ENCODE results near the gene NELFE. TPM values are rescaled to one million over a fixed set of nuclear protein-coding genes. Genes with fewer than 3 reads are reported as not detected.

NELFE gene
- total and polyA plus RNA-seq, 2 of the 13 experiments (the other 11 are each of a cell fraction or from before 2014, with no cell fraction given): 51.3 to 69.8 TPM

DNA sequence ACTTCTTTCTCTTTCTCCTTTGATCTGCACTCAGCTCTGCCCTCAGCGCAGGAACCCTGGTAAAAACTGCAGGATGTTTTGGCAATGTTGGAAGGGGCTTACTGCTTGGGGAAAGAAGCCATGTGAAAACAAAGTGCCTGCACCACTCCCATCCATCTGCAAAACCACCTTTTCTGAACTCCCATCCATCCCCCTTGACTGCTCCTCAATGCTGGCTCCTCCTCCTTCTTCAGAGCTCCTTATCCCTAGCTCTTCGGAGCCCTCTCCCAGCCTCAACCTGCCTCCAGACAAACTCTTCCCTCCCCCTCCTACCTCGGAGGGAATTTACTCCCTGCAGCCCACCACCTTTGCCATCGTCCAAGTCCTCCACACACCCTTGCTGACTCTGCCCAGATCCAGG lies 52.6 kb downstream of the NELFE start:
- Histone ChIP-seq H3K4me3 (replicated peaks in 1 of 3; ENCODE audit: insufficient read depth in 1 of 3, low read depth in 2 of 3, low read length in 3 of 3) (no peak overlapping the region; a peak in 1 of 6 replicates), H2AFZ (ENCODE audit: low read length) (no peak overlapping the region), H3K9ac (ENCODE audit: insufficient read depth, low read depth, low read length) (no peak overlapping the region), H3K27me3 (ENCODE audit: control insufficient read depth in 1 of 2, insufficient read depth in 2 of 2, low read length in 2 of 2) (peaks cover 1 to 6% of the 10 kb centered on the region in 2 experiments; a peak in 1 of 5 replicates), H3K79me2 (ENCODE audit: insufficient read depth, low read length) (no peaks in the 10 kb centered on the region), H3K9me3 (ENCODE audit: low read length) (no peaks in the 10 kb centered on the region), H3K27ac (ENCODE audit: extremely low read length, insufficient read depth, low read length) (no peak overlapping the region), H3K4me2 (ENCODE audit: low read depth, low read length) (peak overlapping the region; percentile 68; the same call in 1 of the 2 replicates), H3K36me3 (replicated peaks in 1 of 2; ENCODE audit: control insufficient read depth in 1 of 2, insufficient read depth in 2 of 2, low read length in 2 of 2) (no peaks in the 10 kb centered on the region), H4K20me1 (ENCODE audit: insufficient read depth, low read length) (no peaks in the 10 kb centered on the region), H3K4me1 (ENCODE audit: insufficient read depth, low read length) (peaks cover 59% of the 10 kb centered on the region)
- no peak for FAIRE-seq
- in situ Hi-C loops (cut with HindIII; ENCODE audit: extremely low pct_ligation_motif_present, low pct_unique_long_range_greater_than_20kb) (loop anchor here (25.0 kb wide), 1 partner anchor 1056 kb away; the partner anchor contains the start of genes BRD2 and HLA-DMA), intact Hi-C loops (cut with micrococcal nuclease; ENCODE audit: unreplicated experiment) (no loop called here)
- TF ChIP-seq CCDC6 (CRISPR knock-in tag; IDR thresholded peaks at IDR 0.05): no peak
- no peak for TF ChIP-seq ZC3H4 (CRISPR knock-in tag; IDR thresholded peaks at IDR 0.05; ENCODE audit: borderline replicate concordance)
- TF ChIP-seq, protein P1, sequence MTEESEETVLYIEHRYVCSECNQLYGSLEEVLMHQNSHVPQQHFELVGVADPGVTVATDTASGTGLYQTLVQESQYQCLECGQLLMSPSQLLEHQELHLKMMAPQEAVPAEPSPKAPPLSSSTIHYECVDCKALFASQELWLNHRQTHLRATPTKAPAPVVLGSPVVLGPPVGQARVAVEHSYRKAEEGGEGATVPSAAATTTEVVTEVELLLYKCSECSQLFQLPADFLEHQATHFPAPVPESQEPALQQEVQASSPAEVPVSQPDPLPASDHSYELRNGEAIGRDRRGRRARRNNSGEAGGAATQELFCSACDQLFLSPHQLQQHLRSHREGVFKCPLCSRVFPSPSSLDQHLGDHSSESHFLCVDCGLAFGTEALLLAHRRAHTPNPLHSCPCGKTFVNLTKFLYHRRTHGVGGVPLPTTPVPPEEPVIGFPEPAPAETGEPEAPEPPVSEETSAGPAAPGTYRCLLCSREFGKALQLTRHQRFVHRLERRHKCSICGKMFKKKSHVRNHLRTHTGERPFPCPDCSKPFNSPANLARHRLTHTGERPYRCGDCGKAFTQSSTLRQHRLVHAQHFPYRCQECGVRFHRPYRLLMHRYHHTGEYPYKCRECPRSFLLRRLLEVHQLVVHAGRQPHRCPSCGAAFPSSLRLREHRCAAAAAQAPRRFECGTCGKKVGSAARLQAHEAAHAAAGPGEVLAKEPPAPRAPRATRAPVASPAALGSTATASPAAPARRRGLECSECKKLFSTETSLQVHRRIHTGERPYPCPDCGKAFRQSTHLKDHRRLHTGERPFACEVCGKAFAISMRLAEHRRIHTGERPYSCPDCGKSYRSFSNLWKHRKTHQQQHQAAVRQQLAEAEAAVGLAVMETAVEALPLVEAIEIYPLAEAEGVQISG (CRISPR knock-in tag; IDR thresholded peaks at IDR 0.05): no peak
- no peak for TF ChIP-seq ZNF775 (CRISPR knock-in tag; IDR thresholded peaks at IDR 0.05; ENCODE audit: borderline replicate concordance)
- TF ChIP-seq ZNF670 (CRISPR knock-in tag; IDR thresholded peaks at IDR 0.05; ENCODE audit: borderline replicate concordance): no peak
- TF ChIP-seq, protein P2, sequence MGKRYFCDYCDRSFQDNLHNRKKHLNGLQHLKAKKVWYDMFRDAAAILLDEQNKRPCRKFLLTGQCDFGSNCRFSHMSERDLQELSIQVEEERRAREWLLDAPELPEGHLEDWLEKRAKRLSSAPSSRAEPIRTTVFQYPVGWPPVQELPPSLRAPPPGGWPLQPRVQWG (CRISPR knock-in tag; IDR thresholded peaks at IDR 0.05; ENCODE audit: borderline replicate concordance, low read depth): no peak
- TF ChIP-seq ZNF569 (CRISPR knock-in tag; IDR thresholded peaks at IDR 0.05; ENCODE audit: borderline replicate concordance): no peak
- no peak for TF ChIP-seq ZNF160 (CRISPR knock-in tag; IDR thresholded peaks at IDR 0.05)
- no peak for TF ChIP-seq ZSCAN31 (CRISPR knock-in tag; IDR thresholded peaks at IDR 0.05; ENCODE audit: low read depth)
- no peak for TF ChIP-seq ZNF549 (CRISPR knock-in tag; IDR thresholded peaks at IDR 0.05)
- no peak for TF ChIP-seq MEIS1 (CRISPR knock-in tag; IDR thresholded peaks at IDR 0.05; ENCODE audit: borderline replicate concordance)
- no peak for TF ChIP-seq POLR2AphosphoS2 (IDR thresholded peaks at IDR 0.05; ENCODE audit: low read depth, low read length)
- no peak for TF ChIP-seq GABPB1 (CRISPR knock-in tag; IDR thresholded peaks at IDR 0.05)
- no peak for TF ChIP-seq FOSL2 (CRISPR knock-in tag; IDR thresholded peaks at IDR 0.05)
- TF ChIP-seq, protein P3, sequence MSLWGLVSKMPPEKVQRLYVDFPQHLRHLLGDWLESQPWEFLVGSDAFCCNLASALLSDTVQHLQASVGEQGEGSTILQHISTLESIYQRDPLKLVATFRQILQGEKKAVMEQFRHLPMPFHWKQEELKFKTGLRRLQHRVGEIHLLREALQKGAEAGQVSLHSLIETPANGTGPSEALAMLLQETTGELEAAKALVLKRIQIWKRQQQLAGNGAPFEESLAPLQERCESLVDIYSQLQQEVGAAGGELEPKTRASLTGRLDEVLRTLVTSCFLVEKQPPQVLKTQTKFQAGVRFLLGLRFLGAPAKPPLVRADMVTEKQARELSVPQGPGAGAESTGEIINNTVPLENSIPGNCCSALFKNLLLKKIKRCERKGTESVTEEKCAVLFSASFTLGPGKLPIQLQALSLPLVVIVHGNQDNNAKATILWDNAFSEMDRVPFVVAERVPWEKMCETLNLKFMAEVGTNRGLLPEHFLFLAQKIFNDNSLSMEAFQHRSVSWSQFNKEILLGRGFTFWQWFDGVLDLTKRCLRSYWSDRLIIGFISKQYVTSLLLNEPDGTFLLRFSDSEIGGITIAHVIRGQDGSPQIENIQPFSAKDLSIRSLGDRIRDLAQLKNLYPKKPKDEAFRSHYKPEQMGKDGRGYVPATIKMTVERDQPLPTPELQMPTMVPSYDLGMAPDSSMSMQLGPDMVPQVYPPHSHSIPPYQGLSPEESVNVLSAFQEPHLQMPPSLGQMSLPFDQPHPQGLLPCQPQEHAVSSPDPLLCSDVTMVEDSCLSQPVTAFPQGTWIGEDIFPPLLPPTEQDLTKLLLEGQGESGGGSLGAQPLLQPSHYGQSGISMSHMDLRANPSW (CRISPR knock-in tag; IDR thresholded peaks at IDR 0.05; ENCODE audit: borderline replicate concordance): no peak
- TF ChIP-seq, protein P4, sequence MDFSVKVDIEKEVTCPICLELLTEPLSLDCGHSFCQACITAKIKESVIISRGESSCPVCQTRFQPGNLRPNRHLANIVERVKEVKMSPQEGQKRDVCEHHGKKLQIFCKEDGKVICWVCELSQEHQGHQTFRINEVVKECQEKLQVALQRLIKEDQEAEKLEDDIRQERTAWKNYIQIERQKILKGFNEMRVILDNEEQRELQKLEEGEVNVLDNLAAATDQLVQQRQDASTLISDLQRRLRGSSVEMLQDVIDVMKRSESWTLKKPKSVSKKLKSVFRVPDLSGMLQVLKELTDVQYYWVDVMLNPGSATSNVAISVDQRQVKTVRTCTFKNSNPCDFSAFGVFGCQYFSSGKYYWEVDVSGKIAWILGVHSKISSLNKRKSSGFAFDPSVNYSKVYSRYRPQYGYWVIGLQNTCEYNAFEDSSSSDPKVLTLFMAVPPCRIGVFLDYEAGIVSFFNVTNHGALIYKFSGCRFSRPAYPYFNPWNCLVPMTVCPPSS (IDR thresholded peaks at IDR 0.05): no peak
- TF ChIP-seq ZNF766 (CRISPR knock-in tag; IDR thresholded peaks at IDR 0.05; ENCODE audit: borderline replicate concordance): no peak
- TF ChIP-seq ZSCAN25 (CRISPR knock-in tag; IDR thresholded peaks at IDR 0.05): no peak
- ChIA-PET CTCF (ENCODE audit: low intra/inter-chr PET ratio, low total read pairs) (no interaction called here), POLR2A (interaction anchor here (0.9 to 3.9 kb wide), 6 partner anchors 21 to 79 kb away, joined by 3 to 27 read pairs (median 4); partner anchors contain the start of genes C2, HSPA1B and NEU1)
- DNase-seq (ENCODE audit: low spot score): no peak
- no TSS peak for BruUV-seq (replicated peaks)
- 60% methylated on average over 4 of the region's 4 CpGs for WGBS (ENCODE audit: low lambda C conversion rate)
- no peak for ATAC-seq
